NCI-H345 (cell line): Measurements from ENCODE around the gene ZNF740.
"Not testable (repeated sequence)": the region's sequence is repeated elsewhere in the genome, so short reads cannot be mapped to it uniquely, and the experiment has no call there.

Source experiments
- DNase-seq: peaks from one replicate; lab custom pipeline; 2025; lab: John Stamatoyannopoulos, UW

ZNF740 gene

DNA sequence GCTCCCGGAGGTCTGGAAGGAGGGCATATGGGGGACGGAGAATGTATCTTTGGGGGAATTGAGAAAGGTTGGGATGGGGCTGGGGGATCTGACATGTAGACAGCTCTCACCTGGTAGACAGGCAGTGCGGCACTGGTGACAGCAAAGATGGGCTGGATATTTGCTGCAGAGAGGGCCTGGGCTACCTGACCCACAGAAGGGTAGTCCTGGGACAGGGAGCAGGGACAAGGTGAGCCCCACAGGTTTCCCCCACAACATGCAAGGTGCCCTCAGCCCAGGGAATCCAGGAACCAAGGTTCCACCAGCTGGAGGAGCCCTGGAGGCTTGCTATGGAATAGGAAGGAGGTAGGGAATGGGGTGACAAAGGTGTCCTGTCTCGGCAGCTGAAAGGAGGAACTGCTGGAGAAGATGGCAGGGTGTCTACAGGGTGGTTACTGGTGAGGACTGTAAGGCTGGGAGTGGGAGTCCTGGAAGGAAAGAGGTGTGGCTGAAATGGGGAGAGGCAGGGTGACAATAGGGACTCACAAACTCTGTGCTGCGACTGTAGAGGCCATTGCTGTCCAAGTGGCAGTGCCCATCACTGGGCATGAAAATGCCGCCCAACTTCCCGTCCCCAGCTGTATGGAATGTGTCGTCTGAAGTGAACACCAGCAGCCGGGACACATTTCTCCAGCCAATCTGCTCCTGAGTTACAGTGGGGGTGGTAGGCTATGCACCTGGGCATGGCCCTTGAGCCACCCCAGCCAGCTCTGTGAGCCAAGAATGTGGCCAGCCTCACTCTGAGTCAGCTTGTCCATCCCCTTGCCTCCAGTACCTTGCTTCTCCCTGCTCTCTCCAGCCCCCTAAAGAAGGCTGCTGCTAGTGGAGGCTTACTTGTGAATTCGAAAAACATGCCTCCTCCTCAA, 15.2 kb downstream of the ZNF740 start:
- no peak for DNase-seq

DNA sequence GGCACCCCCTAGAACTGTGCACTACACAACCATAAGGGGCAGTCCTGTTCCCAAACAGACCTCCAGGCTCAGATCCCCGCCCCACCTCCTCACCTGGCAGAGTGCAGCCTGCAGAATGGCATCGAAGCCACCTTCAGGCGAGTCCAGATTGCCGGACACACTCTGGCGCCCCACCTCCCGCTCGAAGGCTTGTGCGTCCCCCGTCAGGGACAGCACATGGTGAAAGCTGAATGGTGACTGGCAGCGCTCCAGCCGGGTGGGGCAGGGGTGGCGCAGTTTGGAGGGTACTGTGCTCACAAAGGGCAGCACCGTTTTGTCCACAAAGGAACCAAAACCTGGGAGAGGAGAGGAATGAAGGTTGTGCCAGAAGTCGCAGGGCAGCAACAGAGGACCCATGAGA, 16.0 kb downstream of the ZNF740 start:
- no peak for DNase-seq

DNA sequence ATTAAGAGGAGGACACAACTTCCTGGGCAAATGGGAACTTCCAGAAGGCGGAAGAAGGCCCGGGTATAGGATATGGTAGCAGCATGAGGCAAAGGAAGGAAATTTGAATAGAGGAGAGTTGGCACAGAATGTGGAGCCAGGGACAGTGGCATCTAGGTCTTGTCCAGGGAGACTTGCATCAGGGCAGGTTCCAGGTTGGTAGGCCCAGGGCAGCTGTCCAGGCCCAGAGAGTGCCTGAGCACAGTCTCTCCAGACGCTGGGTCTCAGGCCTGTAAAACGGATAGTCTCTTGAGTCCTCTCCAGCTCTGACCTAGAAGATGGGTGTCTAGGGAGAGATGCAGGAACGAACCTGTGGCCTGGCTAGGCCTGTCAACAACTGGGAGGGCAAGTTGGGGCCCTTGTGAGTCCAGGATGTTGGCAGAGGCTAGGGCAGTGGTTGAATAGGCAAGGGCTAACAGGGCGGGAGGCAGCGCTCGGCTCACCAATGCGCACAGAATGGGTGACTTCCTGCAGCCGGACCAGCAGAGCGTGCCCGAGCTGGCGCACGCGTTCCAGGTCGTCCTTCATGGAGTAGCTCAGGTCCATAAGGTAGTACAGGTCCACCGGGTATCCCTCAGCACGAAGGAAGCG, 16.6 kb downstream of the ZNF740 start:
- no peak for DNase-seq

DNA sequence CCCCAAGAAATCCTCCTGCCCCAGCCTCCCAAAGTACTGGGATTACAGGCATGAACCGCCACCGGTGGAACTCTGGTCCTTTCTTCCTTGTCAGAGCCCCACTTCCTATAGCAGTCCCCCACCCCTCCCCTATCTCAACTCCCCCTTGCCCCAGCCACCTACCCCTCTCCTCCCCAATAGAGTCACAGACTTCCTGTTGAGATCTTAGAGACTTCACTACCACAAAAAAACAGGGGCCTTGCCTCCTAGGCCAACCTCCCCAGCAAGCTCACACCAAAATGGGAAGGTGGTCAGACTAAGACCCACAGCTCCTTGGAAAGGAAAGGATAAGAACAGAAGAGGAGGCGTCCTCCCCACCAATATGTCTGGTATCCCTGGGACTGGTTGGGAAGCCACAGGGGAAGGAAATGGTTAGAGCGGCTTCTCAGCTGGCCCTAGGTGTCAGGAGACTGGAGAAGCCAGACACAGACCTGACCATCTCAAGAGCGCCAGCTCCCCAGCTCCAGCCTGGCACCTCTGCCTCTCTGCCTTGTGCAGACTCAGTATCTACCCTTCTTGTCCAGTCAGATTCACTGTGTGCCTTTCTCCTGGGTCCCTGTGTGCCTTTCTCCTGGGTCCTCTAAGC, 18.1 kb downstream of the ZNF740 start:
- no peak for DNase-seq

DNA sequence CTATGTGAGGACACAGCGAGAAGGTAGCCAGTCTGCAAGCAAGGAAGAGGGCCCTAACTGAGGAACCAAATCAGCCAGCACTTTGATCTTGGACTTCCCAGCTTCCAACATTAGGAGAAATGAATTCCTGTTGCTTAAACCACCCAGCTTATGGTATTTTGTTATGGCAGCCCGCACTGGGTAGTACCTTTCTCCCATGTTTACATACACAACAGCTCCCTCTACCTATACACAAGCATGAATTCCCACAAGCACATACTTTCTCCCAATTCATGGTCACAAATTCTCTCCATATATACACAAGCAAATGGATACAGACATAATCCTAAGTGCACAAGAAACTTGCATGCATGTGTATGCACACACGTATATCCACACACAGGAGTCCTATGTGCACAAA, 19.2 kb downstream of the ZNF740 start:
- DNase-seq, result no peak

DNA sequence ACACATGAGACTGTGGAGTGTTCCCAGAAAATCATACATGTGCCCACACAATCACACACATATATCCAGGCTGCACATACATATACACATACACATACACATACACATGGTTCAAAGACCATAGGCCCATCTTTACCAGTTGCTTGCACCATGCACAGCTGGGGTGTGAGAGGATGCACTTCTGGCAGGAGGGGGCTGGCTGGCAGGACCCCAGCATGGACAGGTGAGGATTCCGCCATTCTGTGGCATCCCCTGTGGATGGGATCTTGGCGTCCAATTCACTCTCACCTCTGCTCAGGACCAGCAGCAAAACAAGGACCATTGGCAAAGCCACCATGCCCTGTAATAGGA, 19.6 kb downstream of the ZNF740 start:
- no peak for DNase-seq

DNA sequence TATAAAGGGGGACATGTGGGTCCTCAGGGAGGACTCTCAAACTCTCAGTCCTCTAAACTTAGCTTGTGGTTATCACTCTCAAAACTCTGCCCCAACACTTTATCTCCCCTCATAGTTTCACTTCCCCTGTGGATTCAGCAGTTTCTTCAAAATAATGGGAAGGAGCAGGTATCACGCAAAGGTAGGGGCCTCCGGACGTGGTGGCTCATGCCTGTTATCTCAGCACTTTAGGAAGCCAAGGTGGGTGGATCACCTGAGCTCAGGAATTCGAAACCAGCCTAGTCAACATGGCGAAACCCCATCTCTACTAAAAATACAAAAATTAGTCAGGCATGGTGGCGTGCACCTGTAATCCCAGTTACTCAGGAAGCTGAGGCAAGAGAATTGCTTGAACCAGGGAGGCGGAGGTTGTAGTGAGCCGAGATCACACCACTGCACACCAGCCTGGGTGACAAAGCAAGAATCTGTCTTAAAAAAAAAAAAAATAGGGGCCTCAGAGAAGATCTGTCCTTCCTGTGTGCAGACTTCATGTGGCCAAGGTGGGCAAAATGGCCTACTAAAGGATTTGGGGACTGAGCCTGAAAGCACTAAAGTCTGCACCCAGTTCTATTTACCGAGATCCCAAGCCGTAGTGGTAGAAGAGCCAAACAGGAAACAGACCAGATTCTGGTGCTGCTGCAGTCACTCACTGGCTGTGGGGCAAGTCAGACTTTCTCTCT, 20.1 kb downstream of the ZNF740 start:
- DNase-seq, result no peak

DNA sequence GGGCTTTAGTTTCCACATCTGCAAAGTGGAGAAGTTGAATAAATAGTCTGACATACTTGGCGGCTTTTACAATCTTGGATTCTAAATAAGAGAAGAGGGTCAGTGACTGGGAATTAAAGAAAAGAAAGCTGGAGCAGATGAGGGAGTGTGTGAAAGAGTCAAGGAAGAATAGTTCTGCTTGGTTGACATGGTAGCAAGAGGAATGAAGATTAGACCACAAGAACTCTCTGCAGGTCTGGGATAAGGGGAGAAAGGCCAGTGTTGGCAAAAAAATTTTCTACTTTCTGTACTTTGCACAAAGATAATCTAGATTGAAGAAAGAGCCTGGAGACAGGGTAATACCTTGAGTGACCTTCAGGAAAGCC, 20.6 kb downstream of the ZNF740 start:
- DNase-seq, result no peak

DNA sequence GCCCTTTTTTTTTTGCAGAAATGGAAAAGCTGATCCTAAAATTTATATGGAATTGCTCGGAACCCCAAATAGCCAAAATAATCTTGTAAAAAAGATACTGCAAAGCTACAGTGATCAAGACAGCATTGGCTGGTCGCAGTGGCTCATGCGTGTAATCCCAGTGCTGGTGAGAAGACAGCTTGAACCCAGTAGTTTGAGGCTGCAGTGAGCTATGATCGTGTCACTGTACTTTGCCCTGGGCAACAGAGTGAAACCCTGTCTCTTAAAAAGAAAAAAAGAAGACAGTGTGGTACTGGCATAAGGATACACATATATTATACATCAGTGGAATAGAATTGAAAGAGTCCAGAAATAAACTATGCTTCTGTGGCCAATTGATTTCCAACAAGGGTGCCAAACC, 21.1 kb downstream of the ZNF740 start:
- DNase-seq, result no peak

DNA sequence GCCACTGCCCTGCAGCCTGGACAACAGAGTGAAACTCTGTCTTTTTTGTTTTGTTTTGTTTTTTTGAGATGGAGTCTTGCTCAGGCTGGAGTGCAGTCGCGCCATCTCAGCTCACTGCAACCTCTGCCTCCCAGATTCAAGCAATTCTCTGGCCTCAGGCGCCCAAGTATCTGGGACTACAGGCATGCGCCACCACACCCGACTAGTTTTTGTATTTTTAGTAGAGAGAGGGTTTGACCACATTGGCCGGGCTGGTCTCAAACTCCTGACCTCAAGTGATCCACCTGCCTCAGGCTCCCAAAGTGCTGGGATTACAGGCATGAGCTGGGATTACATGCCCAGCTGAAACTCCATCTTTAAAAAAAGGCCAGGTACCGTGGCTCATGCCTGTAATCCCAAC, 21.8 kb downstream of the ZNF740 start:
- DNase-seq, result not testable (repeated sequence)

DNA sequence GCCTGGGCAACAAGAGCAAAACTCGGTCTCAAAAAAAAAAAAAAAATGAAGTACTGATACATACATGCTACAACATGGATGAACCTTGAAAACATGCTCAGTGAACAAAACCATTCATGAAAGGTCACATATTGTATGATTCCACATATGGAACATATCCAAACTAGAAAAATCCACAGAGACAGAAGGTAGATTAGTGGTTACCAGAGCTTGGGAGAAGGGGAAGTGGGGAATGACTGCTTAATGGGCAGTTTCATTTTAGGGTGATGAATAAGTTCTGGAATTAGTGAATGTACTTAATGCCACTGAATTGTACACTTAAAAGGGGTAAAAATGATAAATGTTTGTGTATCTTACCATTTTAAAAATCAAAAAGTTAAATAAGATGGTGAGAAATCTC, 23.8 kb downstream of the ZNF740 start:
- no peak for DNase-seq

DNA sequence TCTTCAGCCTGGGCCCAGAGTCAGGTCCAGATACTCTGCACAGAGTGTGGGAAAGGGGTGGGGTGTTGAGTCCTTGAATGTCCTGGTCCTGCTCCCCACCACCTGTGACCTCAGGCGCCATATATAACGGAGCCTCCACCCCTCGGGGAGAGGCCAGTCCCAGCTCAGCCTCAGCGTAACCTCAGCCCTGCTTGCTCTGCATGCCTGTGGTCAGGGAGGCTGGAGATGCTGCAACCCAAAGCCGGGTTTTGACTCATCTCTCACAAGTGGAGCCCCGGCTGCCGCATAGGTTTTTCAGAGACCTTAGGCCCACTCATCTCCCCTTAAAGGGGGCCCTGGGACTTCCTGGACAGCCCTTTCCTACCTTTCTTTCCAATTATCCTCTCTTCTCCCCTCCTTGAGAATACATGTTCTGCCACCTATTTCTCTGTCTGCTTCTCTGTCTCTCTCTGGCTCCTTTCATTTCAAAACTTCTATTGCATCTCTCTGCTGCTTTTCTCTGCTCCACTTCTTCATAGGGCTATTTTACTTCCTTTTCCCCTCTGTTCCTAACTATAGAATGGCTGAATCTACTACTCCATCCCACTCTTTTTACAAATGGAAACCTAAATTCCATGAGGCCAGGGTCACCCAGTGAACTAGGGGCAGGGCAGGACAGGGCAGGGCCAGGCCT, 25.4 kb downstream of the ZNF740 start:
- no peak for DNase-seq

DNA sequence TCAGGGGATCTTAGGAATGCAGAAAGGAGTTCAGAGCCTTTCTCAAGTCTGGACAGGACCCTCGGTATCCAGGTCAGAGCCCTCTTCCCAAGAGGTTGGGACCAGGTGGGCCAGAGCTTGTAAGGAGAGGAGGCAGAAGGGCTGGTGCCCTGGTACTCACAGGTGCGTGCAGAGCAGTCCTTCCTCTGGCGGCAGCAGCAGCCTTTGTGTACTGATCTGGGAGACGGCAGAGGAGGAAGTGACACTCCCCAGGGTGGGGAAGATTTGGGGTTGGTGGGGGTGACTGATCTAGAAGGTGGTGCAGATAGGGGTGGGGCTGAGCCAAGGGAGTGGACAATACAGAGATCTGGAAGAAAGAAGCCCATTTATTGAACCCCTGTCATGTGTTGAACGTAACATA, 26.5 kb downstream of the ZNF740 start, which contains the start of gene ITGB7:
TSS of gene ITGB7 (minus strand) at position 210 of the 400 bp plus-strand sequence. CDS start 6,808 bp downstream, outside the sequence.
- no peak for DNase-seq

DNA sequence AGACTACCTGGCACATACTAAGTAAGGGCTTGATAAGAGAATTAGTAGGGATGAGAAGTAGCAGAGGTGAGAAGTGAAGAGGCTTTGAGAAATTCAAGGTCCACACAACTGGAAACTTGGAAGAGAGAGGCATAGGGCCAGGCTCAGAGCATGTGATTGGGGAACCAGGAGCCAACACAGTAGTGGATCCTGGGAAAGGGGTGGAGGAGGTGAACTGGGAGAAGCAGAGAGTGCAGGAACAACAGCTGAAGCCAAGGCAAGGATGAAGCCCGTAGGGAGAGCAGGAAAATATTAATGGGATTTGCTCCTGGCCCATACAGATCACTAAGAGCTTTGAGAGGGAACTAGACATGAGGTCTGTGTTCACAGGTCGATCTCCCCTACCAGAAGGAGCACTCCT, 27.9 kb downstream of the ZNF740 start:
- no peak for DNase-seq

DNA sequence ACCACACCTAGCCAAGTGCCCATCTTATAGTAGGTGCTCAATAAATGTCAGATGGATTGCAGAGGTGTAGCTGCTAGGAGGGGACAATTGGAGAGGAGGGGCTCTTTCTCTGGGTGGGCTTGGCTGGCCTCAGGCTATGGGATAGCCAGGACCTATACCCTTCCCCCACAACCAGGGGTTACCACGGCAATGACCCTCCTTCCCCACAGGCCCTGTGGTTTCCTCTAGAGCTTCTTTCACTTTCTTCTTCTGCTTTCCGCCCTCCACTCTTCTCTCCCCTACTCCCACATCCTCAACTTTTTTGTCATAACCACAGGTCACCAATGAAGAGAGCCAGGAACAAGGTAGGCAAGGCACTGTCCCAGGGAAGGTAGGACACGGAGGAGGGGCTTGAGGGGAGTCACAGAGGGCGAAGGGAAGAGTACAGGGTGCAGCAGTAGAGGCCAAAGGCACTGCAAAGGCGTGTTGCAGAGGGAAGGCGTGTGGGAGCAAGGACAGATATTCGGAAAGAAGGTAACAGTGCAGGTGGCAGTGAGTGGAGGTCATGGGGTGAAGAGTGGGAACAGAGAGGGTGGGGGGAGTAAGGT, 28.4 kb downstream of the ZNF740 start:
- DNase-seq, result no peak

DNA sequence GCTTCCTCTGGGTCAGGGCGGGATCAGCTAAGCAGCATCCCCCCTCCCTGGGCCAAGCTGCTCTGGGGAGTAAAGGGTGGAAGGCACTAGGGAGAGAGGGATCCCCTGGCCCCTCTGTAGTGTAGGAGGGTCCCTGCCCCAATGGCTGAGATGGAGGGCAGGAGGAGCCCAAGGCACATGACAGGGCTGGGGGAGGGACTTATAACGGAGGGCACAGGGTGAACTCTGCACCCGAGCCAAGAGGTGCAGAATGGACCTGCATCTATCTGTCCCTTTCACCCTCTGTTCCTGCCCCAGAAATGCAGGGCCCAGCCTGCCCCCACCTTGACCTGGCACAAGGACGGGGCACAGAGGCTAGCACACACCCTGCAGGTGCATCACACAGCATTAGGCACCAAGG, 30.3 kb downstream of the ZNF740 start:
- no peak for DNase-seq

DNA sequence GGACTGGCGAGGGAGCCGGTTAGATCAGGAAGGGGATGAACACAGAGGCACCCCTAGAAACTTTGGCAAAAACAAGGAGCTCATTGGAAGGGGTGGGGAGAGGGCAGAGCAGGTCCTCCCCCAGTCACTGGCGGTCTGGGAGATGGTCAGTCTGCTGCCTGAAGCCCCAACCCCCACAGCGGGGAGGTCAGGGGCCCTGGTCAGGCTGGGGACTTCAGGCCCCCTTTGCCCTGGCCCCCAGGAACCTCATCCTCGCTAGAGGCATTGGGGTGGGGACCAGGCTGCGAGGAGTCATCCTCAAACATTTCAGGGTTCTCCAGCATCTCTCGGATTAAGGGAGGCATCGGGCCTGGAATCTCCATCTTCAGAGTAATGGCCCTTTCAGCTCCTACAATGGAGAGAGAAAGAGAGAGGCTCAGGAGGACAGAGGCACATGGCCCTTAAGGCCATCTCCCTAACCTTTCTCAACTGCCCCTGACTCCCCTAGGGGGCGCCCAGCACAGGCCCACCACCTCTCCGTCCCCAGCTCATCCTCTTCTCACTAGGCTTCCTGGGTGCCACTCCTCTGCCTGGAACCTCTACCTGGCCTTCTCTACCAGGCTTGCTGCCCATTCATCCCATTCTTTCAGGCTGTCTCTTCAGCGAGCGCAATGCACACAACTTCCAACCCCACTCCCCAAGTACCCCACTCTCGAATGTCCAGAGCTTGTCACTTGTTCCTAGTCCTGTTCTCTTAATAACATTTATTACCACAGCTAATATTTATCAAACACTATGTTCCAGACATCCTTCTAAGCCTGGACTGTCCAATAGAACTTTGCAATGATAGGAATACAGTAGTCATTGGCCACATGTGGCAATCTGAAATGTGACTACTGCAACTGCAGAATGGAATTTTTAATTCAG, 31.2 kb downstream of the ZNF740 start:
- DNase-seq, result no peak

DNA sequence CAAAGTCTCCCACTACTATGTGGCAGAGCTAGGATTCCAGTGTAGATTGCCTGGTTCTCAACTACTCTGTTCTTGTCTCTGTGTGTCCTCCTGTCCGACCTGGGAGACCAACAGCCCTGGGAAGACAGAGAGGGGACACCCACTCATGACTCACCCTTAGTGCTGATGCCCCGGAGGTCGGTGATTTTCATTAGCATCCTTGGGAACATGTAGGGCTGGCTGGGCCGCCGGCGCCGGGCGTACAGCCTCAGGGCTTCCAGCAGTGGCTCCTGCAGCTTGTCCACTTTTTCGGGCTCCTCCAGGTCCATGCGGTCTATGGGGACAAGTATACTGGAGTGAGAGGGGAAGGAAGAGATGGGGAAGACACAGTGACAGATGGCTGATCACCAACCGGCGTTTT, 32.4 kb downstream of the ZNF740 start:
- no peak for DNase-seq

DNA sequence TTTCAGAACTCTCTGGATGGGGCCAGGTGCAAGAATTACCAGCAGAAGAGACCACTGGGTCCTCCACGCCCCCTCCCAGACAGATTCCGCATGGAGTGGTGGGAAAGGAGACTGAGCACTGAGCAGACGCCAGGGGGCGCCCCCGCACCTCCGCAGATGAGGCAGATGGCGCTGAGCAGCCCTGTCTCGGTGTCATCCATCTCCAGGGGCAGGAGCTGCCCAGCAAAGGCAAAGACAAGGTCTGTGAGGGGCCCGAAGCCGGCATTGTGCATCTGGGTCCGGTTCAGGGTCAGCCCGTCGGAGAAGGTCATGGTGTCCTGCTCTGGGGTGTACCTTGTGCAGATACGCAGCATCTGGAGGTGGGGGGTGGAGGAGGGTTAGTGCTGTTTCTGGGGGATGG, 32.8 kb downstream of the ZNF740 start:
- peak; percentile 81 for DNase-seq

DNA sequence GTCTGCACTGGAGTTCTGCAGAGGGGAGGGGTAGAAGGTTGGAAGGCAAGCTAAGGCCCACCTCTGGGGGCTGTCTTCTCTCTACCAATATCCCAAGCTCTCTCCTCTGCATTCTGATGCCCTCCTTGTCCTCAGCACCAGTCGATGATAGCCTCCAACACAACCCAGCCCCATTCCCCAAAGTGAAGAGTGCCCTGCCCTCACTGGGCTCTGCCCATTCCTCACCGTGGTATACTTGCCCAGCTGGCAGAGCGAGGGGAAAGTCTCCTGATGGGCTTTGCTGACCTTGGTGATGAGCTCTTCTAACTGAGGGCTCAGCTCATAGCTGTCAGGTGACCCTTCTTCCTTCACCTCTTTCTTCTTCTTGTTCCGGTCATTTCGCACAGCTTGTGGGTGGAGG, 33.7 kb downstream of the ZNF740 start:
- no peak for DNase-seq
